AG10803 (cell line): Measurements from ENCODE around the gene NRG2.

Source experiments
- DNase-seq: peaks from one replicate; pipeline ENCODE4 v3.0.0; 2010; ENCODE audit warnings: low read depth
- H3K4me3 ChIP-seq: 2 replicates; pipeline ENCODE4 v1.5.1; 2011; ENCODE audit warnings: mild to moderate bottlenecking, low read length, control low read depth
- CTCF ChIP-seq: conservative IDR thresholded peaks from 2 replicates; pipeline ENCODE4 v1.5.1; 2011; ENCODE audit warnings: mild to moderate bottlenecking, low read length, control low read depth, inconsistent platforms

Gene NRG2

GRCh38 chr5:139942243-139942642 lies 100.9 kb downstream of the NRG2 start:
- no peak overlapping the region for H3K4me3 ChIP-seq
- TF ChIP-seq CTCF: no peak
- no peak for DNase-seq

- no peak overlapping the region for H3K4me3 ChIP-seq
- no peak for TF ChIP-seq CTCF
- no peak for DNase-seq
Measured at GRCh38 chr5:139930406-139930805, 112.7 kb downstream of the NRG2 start.

- H3K4me3 ChIP-seq: no peak overlapping the region
- no peak for DNase-seq
- TF ChIP-seq CTCF: no peak
Measured at GRCh38 chr5:139926797-139927503, 116.1 kb downstream of the NRG2 start.

GRCh38 chr5:139925650-139926640 lies 117.2 kb downstream of the NRG2 start:
- no peak for DNase-seq
- no peak overlapping the region for H3K4me3 ChIP-seq
- TF ChIP-seq CTCF: no peak

- TF ChIP-seq CTCF: no peak
- H3K4me3 ChIP-seq: no peak overlapping the region
- no peak for DNase-seq
Measured at GRCh38 chr5:139925216-139925562, 117.9 kb downstream of the NRG2 start.

DNA sequence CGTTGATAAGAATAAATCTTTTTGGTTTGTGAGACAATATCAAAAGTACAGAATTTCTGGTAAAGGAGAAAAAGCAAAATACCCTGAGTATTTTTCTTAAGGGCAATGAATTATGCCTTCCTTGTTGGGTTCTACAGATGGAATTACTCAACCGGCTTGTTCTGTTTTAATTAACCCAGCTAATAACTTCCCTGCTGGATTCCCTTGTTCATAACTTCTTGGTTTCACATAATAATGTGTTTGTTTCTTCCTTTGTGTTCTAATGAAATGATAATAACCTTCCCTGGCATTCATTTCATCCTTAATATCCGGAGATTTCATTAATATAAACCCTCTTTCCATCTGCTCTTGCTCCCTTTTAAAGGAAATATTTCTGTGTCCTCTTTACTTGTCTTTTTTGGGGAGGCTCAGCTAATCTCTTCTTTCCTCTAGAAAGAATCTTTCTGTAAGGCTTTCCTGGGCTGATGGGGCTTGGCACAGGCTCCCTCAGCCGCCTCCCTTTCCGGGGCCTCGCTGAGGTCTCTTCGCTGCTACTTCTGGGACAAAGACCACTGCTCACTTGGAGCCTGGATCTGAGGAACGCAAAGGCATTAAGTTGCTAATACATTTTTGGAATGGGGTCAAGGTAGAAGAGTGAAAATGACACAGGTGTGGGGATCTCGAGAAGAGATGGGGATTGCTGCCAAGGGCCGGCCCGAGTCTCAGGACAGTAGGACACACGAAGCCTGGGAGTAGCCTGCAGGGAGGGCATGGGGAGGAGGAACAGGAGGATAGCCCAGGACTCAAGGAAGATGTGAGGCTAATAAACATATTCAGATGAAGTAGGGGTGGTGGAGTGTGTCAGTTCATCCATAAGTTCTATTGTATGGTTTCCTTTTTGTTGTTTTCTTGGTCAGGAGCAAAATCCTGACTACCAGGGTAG lies 118.5 kb downstream of the NRG2 start:
- no peak for TF ChIP-seq CTCF
- H3K4me3 ChIP-seq: no peak overlapping the region
- no peak for DNase-seq
